NB4 (cell line): ENCODE results near the gene CAB39.

Source experiments
- POLR2A ChIP-seq: IDR thresholded peaks from 2 replicates; pipeline ENCODE4 v1.6.1; 2011; ENCODE audit warnings: mild to moderate bottlenecking; ENCODE audit not compliant: insufficient read length; ENCODE audit errors: extremely low read depth
- TF ChIP-seq, protein P1 (sequence below): IDR thresholded peaks from one replicate; pipeline ENCODE4 v1.5.1; 2012; ENCODE audit warnings: low read depth, low read length

DNA sequence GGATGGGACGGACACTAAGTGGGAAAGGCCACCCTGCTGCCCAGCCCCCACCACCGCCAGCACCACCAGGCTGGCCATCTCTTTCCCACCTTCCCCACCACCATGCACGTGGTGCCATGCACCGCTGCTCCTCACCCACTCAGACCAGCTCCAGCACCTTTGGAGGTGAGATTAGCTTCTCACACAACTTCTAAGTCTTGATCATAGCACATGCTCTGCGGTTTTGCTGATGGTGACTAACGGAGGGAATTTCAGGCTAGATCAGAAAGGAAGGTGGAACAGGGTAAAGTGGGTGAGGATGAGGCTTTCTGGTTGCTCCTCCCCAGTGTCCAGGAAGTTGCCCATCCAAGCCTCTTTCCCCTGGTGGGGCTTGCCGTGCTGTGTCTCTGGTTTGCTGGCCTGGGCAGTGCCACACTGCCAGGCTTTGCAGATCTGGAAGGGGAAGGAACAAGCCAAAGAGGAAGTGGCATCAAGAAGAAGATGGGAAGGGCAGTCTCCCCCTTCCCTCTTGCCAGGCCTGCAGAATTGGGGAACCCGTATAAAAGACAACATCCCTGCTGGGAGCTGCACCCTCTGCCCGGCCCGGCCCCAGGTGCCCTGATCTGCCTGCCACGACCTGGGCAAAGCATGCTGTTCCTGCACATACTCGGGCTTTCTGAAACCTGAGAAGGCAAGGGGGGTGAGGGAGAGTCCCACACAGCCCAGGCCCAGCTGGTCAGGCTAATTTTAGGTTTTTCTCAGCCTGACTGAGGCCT, 44.3 kb upstream of the CAB39 start:
- TF ChIP-seq, protein P1, sequence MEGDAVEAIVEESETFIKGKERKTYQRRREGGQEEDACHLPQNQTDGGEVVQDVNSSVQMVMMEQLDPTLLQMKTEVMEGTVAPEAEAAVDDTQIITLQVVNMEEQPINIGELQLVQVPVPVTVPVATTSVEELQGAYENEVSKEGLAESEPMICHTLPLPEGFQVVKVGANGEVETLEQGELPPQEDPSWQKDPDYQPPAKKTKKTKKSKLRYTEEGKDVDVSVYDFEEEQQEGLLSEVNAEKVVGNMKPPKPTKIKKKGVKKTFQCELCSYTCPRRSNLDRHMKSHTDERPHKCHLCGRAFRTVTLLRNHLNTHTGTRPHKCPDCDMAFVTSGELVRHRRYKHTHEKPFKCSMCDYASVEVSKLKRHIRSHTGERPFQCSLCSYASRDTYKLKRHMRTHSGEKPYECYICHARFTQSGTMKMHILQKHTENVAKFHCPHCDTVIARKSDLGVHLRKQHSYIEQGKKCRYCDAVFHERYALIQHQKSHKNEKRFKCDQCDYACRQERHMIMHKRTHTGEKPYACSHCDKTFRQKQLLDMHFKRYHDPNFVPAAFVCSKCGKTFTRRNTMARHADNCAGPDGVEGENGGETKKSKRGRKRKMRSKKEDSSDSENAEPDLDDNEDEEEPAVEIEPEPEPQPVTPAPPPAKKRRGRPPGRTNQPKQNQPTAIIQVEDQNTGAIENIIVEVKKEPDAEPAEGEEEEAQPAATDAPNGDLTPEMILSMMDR, result no peak
- no peak for TF ChIP-seq POLR2A
